ENCODE measurements around the gene NR2C1.
A peak's percentile ranks its signal among the peaks of the same experiment; 100 is the strongest.

The NR2C1 gene

GRCh38 chr12:95083471-95083870 is 10.1 kb upstream of the NR2C1 start:
- DNase-seq: no peak

- DNase-seq: no peak
Measured at GRCh38 chr12:95077341-95077740, 3.9 kb upstream of the NR2C1 start.

- DNase-seq: no peak
Measured at GRCh38 chr12:95074766-95075165, 1.3 kb upstream of the NR2C1 start.

GRCh38 chr12:95073698-95074520 is 491 bp upstream of the NR2C1 start:
- no peak for DNase-seq

- no peak for DNase-seq
Measured at GRCh38 chr12:95070378-95070777, 3.0 kb downstream of the NR2C1 start.

- no peak for DNase-seq
Measured at GRCh38 chr12:95066091-95066855, 7.1 kb downstream of the NR2C1 start.

GRCh38 chr12:95060951-95061350 is 12.5 kb downstream of the NR2C1 start:
- DNase-seq: no peak

- no peak for DNase-seq
Measured at GRCh38 chr12:95059984-95060383, 13.4 kb downstream of the NR2C1 start.

GRCh38 chr12:95057424-95057823 is 16.0 kb downstream of the NR2C1 start:
- DNase-seq: no peak

- DNase-seq: no peak
Measured at GRCh38 chr12:95055057-95055456, 18.4 kb downstream of the NR2C1 start.

GRCh38 chr12:95054206-95054605 is 19.2 kb downstream of the NR2C1 start:
- DNase-seq: no peak

GRCh38 chr12:95051241-95051640 is 22.2 kb downstream of the NR2C1 start:
- DNase-seq: no peak

- no peak for DNase-seq
Measured at GRCh38 chr12:95037906-95038305, 35.5 kb downstream of the NR2C1 start.

- DNase-seq: no peak
Measured at GRCh38 chr12:95034750-95035149, 38.7 kb downstream of the NR2C1 start.

- DNase-seq: no peak
Measured at GRCh38 chr12:95022477-95022876, 50.9 kb downstream of the NR2C1 start.

GRCh38 chr12:95017482-95017881 is 55.9 kb downstream of the NR2C1 start:
- DNase-seq: no peak

- no peak for DNase-seq
Measured at GRCh38 chr12:95016120-95016519, 57.3 kb downstream of the NR2C1 start.

GRCh38 chr12:95014554-95014953 is 58.9 kb downstream of the NR2C1 start:
- DNase-seq: no peak

GRCh38 chr12:95006206-95006605 is 67.2 kb downstream of the NR2C1 start:
- DNase-seq: no peak

- DNase-seq: no peak
Measured at GRCh38 chr12:95004610-95005009, 68.8 kb downstream of the NR2C1 start.

GRCh38 chr12:95003921-95004272 is 69.5 kb downstream of the NR2C1 start:
- DNase-seq: no peak

GRCh38 chr12:95003213-95003920 is 70.1 kb downstream of the NR2C1 start, which contains the start of gene NDUFA12:
NDUFA12 (minus strand) TSS chr12:95003697; CDS start chr12:95003680, 17 bp downstream.
- DNase-seq: peak; percentile 94

GRCh38 chr12:95002754-95003153 is 70.7 kb downstream of the NR2C1 start:
- no peak for DNase-seq

GRCh38 chr12:94998326-94998725 is 75.1 kb downstream of the NR2C1 start:
- DNase-seq: no peak
